NCI-H748 treated with DMSO at 0.1 percent for 48 hours (cell line): ENCODE measurements around the gene NKAIN2.
"Not testable (repeated sequence)": the region's sequence is repeated elsewhere in the genome, so short reads cannot be mapped to it uniquely, and the experiment has no call there.

Source experiments
- DNase-seq: peaks from one replicate; lab custom pipeline; 2025; lab: John Stamatoyannopoulos, UW

NKAIN2 gene

DNA sequence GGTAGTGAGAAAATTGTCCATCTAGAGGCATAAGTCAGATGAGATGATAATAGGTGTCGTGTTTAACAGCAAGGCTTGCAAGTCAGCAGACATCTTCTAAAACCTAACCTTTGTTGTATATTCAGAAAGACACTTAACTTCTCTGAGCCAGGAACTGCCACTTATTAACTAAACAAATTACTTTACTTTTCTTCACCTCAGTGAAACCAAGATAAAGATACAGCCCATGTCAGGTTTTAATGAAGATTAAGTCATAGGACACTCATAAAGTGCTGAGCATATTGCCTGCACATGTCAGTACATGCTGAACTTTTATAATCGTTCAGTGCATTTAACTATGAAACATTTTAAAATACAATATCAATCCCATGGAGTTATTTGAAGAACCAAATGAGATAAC is 286.8 kb downstream of the NKAIN2 start:
- DNase-seq = no peak

DNA sequence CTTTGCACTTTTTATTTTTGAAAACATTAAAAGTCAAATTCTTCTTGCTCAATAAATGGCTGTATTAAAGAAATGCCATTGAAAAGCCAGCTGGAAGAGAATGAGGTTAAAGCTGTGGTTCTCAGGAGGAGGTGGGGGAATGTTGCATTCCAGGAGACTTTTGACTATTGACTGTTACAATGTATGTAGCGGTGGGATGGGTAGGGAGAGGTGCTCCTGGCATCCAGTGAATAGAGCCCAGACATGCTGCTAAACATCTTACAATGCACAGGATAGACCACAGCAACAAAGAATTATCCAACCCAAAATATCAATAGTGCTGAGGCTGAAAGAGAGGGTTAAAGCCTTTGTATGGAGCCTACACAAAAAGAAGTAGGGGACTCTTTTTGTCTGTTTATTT is 295.9 kb downstream of the NKAIN2 start:
- no peak for DNase-seq

DNA sequence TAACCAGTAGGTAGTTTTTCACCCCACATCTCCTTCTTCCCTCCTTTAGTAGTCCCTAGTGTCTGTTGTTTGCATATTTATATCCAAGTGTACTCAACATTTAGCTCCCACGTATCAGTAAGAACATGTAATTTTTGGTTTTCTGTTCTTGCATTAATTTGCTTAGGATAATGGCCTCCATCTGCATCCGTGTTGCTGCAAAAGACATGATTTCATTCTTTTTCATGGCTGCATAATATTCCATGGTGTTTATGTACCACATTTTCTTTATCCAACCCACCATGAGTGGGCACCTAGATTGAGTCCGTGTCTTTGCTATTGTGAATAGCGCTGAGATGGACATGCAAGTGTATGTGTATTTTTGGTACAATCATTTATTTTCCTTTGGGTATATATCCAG is 306.8 kb downstream of the NKAIN2 start:
- DNase-seq = no peak

DNA sequence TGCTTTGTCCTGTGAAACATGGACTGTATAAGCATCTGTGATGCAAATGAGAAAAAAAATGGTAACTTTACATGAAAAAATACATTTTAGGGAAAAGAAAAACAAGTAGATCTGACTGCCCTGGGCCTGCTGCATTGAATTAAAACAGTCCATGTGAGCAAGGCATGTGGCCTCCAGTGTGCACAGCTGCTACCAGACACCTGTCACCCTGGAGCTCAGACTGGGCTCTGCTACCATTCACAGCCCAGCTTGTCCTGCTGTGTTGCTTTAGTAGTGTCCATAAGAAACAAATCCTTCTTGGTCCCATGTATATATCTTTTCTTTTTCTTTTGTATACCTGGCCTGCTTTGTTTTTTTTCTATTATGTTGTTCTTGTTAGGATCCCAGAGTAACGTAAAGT is 315.9 kb downstream of the NKAIN2 start:
- peak; percentile 29 for DNase-seq

DNA sequence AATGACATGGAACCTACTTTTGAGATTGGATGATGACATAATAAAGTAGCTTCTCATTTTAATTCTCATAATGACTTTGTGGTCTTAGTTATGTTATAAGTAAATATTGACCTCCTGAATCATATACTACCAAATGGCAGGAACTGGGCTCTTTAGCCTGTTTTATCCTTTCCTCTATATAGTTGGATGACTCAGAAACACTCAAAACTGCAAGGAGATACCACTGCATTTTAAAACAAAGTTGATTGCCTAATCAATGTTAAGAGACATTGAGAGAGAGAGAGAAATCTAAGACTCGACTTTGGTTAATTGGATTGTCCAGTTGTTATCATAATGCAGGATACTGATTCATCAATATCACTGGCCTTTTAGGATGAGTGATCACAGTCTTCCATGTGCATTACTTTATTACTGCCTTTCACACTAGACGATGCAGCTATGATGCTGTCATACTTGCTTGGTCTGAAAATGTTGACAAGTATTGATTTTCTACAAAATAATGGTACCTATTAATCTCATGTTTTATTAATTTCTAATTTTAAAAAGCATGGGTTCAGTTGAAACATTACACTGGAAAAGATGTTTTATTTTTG is 320.0 kb downstream of the NKAIN2 start:
- DNase-seq = no peak

DNA sequence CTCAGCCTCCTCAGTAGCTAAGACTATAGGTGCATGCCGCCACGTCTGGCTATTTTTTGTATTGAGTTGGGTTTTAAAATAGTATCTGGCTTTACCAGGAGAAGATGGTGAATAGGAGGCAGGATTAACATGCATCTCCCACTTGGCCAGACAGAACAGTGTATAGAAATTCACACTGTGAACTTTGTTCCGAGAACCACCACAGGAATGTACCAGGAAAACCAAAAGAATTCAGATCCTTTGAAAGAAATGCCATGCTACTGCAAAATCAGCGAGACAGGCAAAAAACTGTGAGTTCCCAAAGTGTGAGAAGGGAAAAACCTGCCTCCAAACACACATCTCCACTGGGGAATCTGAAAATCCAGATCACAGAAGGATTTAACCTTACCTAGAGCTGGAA is 327.6 kb downstream of the NKAIN2 start:
- DNase-seq = no peak

DNA sequence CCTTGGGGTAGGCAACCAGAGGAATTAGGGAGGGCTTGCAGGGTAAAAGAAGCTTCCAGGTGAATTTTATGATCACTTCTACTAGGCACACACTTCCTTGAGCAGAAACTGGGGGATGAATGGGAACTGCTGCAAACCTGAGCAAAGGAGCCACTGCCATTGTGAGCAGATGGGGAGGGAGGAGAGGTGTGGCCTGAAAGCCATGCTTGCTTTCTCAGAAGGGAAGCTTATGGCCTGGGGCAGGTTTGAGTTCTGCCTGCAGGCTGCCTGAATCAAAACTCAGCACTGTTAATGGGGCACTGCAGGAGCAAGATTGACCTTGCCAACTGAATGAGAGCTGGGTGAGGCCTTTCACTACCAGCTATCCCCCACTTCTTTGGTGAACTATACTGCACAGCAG is 328.1 kb downstream of the NKAIN2 start:
- no peak for DNase-seq

DNA sequence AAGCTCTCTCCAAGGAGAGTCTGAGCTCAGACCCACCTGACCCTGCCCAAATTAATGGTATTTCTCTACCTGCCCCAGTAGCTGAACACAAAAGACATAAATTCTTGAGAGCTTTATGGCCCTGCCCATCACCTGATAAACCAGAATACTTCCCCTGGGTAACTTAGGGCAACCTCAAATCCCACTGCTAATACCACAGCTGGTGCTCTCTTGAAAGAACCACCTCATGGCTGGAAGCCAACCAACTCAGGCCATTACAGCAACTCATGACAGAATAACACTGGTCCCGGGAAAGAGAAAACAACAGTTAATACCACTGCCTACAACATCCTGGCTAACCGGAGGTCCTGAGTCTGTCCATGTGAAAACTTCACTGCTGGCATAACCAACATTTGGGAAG is 328.6 kb downstream of the NKAIN2 start:
- no peak for DNase-seq

DNA sequence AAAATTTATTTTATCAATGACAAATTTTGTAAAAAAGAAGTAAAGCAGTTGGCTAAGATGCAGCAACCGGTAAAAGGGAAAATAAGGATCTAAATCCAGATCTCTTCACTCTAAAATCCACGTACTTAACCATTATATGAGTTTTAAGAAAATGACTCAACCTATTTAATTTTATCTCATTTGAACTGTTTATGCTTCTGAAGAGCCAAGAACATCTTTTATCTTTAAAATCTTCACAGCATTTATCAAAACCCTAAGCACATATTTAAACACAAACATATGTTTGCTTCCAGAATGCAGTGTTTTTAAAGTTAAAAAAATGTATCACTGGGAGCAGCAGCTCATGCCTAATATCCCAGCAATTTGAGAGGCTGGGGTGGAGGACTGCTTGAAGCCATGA is 339.2 kb downstream of the NKAIN2 start:
- DNase-seq = no peak

DNA sequence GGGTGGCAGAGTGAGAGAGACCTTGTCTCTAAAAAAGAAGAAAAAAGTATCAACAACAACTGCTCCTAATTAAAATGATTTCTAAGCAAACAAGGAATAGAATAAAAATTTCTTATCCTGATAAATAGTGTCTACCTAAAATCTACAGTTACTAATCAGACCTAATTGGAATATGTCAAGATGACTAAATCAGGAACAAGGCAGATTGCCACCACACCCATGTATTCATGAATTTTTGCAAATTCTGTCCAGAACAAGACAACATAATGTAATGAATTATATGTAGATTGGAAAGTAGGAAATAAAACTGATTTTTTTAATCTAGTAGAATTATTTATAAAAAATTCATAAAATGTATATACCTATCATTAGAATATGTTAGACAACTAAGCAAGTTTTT is 339.8 kb downstream of the NKAIN2 start:
- DNase-seq = no peak

DNA sequence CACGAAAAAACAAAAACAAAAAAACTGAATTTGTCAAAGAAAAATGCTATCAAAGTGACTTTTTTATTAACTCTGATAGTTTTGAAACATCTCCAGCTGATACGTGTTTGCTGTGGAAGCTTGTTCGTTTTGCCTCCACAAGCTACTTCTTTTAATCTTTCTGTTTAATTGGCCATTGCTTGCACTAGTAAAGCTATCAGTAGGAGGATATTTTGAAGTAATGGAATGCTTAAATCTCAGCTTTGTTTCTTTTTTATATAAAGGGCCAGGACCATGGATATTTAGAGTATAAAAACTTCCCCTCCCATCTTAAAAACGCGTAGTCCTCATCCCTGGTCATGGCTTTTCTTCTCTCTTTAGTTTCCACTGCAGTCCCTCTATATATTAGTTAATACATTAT is 344.0 kb downstream of the NKAIN2 start:
- DNase-seq = no peak

DNA sequence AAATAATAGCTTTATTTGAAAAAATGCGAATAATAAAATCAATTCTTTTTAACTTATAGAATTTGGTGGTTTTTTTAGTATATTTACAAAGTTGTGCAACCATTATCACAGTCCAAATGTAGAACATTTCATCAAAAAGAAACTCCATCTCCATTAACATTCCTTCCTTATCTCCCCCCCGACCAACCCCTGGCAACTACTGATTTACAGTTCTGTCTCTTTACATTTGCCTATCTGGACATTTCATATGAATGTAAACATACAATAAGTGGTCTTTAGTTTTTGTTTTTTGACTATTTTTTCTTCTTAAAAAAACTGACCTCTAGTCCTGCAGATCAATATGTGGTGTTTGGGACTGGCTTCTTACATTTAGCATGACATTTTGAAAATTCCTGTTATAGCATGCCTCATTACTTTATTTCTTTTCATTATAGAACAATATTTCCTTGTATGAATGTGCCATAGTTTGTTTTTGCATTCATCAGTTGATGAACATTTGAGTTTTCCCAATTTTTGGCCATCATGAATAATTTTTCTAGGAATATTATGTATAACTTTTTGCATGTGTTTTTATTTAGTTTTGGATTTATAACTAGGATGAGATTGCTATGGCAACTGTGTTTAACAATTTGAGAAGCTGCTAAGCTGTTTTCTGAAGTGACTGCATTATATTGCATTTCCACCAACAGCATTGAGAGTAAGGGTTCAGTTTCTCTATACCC is 344.7 kb downstream of the NKAIN2 start:
- no peak for DNase-seq

DNA sequence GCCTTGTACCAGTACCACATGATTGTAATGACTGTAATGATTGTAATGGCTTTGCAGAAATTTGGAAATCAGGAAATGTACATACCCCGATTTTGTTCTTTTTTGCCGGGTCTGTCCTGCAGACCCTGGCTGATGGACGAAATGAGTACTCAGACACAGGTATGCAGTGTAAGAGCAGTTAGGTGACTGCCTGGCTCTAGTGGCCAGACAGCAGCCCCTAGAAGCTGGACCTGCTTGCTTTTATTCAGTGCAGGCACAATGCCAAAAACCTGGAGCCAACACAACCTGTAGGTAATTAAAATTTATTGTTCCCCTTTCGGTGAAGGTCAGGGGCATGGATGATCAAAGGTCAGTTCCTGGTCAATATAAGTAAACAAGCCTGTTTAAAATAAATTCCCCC is 346.0 kb downstream of the NKAIN2 start:
- DNase-seq = no peak

DNA sequence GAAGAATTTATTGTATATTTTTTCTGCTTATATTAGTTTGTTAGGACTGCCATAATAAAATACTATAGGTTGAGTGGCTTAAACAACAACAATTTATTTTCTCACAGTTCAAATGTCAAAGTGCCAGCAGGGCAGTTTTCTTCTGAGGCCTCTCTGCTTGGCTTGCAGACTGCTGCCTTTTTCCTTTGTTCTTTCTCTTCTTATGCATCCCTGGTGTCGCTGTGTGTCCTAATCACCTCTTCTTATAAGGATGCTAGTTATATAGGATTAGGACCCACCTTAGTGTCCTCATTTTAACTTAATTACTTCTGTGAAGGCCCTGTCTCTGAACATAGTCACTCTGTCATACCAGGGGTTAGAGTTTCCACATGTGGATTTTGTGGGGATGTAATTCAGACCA is 354.4 kb downstream of the NKAIN2 start:
- no peak for DNase-seq

DNA sequence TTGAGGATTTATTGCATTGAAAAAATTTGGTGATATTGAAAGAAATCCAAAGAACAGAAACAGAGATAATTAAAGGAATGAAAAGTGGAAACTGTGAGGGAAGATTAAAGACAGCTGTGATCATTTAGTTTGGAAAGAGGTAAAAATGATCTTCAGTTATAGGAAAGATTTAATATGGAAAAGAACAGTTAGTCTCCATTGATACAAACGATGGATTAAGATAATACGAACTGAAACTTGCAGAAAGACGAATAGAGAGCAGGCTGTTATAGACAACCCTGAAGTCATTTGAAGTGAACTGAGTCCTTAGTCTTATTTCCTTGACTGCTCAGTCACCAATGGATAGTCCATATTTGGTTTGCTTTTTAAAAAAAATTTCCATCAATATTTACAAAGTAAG is 360.0 kb downstream of the NKAIN2 start:
- DNase-seq = no peak

DNA sequence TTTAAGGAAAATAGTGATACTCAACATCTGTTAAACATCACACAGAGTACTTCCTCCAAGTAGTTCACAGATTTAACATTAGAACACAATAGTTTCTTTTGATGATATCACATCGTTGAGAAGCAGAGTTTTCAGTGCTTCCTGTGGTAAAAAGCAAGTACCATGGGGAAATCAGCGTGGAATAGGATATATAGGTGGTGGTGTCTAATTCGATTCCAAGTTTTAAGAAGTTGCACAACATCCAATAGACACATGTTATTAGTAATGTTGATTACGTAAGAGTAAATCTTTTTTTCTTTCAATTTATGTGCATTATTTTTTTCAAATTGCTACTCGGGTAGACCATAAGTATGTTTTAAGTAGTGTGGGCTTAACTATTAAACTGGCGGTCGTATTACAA is 360.7 kb downstream of the NKAIN2 start:
- DNase-seq = no peak

DNA sequence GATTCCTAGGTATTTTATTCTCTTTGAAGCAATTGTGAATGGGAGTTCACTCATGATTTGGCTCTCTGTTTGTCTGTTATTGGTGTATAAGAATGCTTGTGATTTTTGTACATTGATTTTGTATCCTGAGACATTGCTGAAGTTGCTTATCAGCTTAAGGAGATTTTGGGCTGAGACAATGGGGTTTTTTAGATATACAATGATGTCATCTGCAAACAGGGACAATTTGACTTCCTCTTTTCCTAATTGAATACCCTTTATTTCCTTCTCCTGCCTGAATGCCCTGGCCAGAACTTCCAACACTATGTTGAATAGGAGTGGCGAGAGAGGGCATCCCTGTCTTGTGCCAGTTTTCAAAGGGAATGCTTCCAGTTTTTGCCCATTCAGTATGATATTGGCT is 363.6 kb downstream of the NKAIN2 start:
- not testable (repeated sequence) for DNase-seq

DNA sequence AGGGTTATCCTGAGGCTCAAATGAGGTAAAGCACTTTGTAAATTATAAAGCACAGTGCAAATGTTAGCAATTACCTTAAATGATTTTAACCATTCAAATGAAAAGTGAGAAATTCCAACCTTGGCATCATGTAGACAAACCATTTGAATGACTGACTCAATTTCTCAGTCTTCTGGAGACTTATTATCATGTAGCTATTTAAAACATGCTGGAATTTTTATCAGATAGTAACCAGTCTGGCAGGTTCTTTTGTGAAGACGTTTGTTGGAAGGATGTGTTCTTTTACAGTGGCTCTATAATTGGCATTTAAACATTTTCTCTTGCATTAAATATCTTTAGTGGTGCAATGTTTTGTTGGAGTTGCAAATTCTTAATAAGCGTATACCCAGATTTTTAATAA is 386.6 kb downstream of the NKAIN2 start:
- DNase-seq = peak; percentile 36

DNA sequence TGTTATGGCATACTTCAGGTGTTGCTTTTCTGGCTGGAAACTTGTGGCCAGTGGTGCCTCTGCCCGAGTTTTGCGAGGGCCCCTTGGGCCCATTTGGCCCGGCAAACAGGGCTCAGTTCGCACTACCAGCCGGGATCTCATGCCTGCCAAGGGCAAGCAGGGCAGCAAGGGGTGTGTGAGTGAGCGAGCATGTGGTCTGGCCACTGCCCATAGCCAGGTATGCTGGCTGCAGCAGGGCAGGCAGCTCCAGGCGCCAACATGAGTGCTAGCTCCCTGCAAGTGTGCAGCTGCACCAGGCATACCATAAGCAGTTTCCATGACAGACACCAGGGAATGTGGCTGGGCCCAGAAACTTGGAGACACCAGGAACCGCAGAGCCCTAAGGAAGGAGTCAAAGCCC is 389.5 kb downstream of the NKAIN2 start:
- no peak for DNase-seq

DNA sequence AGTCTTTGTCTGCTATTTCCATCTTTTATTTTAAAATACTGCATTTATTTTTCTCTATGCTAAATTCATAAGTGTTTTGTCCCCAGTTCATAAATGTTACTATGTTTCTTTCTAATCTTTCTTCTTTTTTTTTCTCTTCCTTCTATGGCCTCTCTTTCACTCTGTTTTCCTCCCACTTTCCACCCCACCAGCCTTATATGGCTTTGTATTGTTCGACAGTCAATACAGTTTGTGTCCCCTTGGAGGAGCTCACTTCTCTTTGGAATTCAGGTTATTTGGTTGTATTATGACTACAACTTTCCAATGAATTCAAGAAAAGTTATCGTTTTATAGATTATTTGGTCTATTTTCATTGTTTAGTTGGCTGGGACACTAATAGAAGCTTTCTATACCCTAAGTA is 393.5 kb downstream of the NKAIN2 start:
- DNase-seq = no peak

DNA sequence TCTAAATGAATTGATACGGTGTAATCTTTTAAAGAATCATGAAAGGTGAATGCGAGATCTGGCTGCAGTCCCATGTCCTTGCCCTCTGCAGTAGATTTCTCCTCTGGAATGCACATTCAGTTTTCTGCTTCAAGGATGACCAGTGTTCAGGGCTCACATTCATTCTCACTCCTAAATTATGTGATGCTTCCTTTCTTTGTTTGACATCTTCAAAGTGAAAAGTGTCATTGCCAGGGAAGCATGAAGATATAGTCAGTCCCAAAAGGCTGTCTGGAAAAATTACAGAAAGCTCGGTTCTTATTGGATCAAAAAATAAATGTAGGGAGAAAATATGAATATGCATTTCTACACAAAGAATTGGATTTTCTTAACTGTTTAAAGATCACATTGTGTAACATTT is 395.6 kb downstream of the NKAIN2 start:
- DNase-seq = no peak

DNA sequence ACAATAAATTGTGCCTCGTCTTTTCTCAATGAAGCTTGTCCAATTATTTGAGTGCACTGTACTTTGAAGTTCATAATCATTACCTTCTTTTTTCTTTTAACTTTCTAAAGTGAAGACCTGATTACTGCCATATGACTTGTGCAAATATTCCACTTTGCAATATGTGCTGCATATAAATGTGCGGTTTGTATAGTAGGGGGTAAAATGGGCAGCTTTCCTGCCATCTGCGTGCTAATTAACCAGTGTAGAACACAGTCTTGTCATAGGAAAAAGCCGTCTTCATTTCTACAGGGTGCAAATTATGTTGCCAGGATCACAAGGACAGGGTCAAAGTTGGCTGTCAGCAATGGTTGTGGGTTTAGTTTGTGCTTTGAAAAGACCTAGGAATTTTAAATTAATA is 397.0 kb downstream of the NKAIN2 start:
- peak; percentile 54 for DNase-seq

DNA sequence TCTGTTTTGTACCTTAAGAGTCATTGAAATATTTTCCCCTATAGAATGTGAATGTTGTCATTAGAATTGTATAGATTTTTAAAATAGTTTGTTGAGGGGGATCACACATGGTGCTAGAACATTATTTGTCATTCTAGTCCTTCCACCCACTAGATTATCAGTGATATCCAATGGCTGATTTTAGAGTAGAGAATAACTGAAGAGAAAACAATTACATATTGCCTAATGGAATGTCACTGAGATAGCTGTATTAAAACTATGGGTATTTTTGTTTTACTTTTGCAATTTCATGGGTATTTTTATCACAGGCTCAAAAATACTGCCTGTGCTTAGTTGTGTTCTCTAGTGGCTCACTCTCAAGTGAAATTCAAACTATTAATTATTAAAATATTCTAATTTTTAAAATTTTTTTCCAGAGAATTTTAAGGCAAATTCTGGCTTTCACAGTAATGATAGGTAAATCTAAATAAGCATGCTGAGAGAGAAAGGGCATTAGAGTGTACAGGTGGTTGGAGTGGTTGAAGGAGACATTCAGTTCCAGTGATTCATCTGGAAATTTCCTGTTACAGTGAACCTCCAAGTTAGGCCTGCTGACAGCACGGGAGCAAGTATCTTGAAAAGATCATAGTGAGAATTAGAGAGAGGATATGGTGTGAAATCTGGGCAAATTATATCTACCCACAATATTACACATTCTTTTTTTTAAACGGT is 399.6 kb downstream of the NKAIN2 start:
- no peak for DNase-seq

DNA sequence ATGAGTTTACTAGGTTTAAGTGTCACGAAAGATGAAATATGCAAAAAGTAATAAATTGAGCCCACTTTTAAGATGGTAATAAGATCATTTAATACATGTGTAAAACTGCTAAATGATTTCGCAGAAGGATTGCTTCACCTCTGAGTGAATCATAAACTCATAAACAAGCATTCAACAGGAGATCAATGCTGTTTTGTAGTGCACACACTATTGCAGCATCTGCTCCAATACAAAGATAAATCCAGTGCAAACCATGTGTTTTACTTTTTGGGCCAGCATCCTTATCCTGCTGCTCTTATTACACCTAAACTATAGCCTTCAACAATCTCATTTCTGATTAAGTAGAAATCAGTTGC is 400.1 kb downstream of the NKAIN2 start:
- DNase-seq = no peak
